Heart left ventricle (tissue), 16 donors: Measurements from ENCODE around the gene CADM2. TPM values are rescaled to one million over a fixed set of nuclear protein-coding genes. Genes with fewer than 3 reads are reported as not detected.

Source experiments
- ATAC-seq, 4 donors: fragments of 200-7000 bp; cut with Tn5 transposase; one replicate each; pipeline ENCODE4 v1.9.1; 2020 to 2022; ENCODE audit warnings: moderate library complexity in 4 of 4, mild to moderate bottlenecking in 3 of 4, moderate number of reproducible peaks in 1 of 4
- DNase-seq, 5 donors: peaks; one replicate each; pipeline ENCODE4 v3.0.0-alpha.2; 2020
- H3K27ac ChIP-seq, 12 donors: fragments of 200-600 bp; sonication (generic) in 4 of 12; one replicate each; pipeline versions ENCODE4 v1.5.0 to v1.8.0; 2016 to 2022; ENCODE audit warnings: mild to moderate bottlenecking in 2 of 12
- H3K27me3 ChIP-seq, 9 donors: fragments of 200-600 bp; sonication (generic) in 2 of 9; one replicate each; pipeline versions ENCODE4 v1.5.1 to v1.8.0; 2016 to 2022; ENCODE audit warnings: mild to moderate bottlenecking in 3 of 9
- H3K36me3 ChIP-seq, 9 donors: fragments of 200-600 bp; sonication (generic) in 2 of 9; one replicate each; pipeline versions ENCODE4 v1.5.0 to v1.8.0; 2018 to 2022; ENCODE audit warnings: mild to moderate bottlenecking in 2 of 9
- H3K4me1 ChIP-seq, 12 donors: fragments of 200-600 bp; sonication (generic) in 4 of 12; one replicate each; pipeline versions ENCODE4 v1.5.0 to v1.8.0; 2016 to 2022; ENCODE audit warnings: mild to moderate bottlenecking in 3 of 12
- H3K4me3 ChIP-seq, 12 donors: fragments of 200-600 bp; sonication (generic) in 4 of 12; one replicate each; pipeline versions ENCODE4 v1.5.0 to v1.8.0; 2017 to 2022; ENCODE audit warnings: mild to moderate bottlenecking in 9 of 12, moderate library complexity in 4 of 12
- H3K9me3 ChIP-seq, 12 donors: fragments of 200-600 bp; sonication (generic) in 4 of 12; one replicate each; pipeline versions ENCODE4 v1.5.0 to v1.8.0; 2016 to 2022; ENCODE audit warnings: mild to moderate bottlenecking in 1 of 12
- CTCF ChIP-seq, 12 donors: fragments of 200-600 bp; sonication (generic) in 4 of 12; IDR thresholded peaks; one replicate each; pipeline versions ENCODE4 v1.5.0 to v1.8.0; 2018 to 2022; ENCODE audit warnings: antibody characterized with exemption in 12 of 12, mild to moderate bottlenecking in 5 of 12
- POLR2A ChIP-seq, 2 donors: fragments of 450-650 bp; IDR thresholded peaks; one replicate each; pipeline ENCODE4 v1.6.1; 2017; ENCODE audit warnings: antibody characterized with exemption in 2 of 2, mild to moderate bottlenecking in 2 of 2, moderate library complexity in 2 of 2
- WGBS, 4 donors: extraction: QIAGEN DNeasy Blood & Tissue Kit in 2 of 4; methylation state at CpG; one replicate each; pipeline versions ENCODE4 v1.1.5 to v1.1.7; 2013 to 2018; 5-methylcytosine and 5-hydroxymethylcytosine counted together
- intact Hi-C, 10 donors: fragments of 100-400 bp; cut with DNase I; formaldehyde crosslinking; loops; one replicate each; pipeline versions ENCODE4 v1.11.1 to v1.14.2; 2022
- polyA plus RNA-seq, 2 donors: library from polyadenylated mRNA; stranded (reverse); fragments of 200-250 nt; gene quantifications; one replicate each; pipeline ENCODE4 v1.2.3, GENCODE V29; 2013
- total RNA-seq, 9 donors: library from RNA; depleted of rRNA in 2 of 9; stranded (reverse); fragments of >200 nt in 2 of 9; fragmentation: NEBNext Ultra II Directional in 3 of 9; extraction: Animal tissue kit (Norgen Biotek cat#: 25700) in 3 of 9; gene quantifications; one replicate each; pipeline versions ENCODE4 v1.1.0 to v1.2.4, GENCODE V29; 2016 to 2023
- donor health status: ischemic (EF 13 %, LVEDD 7.1; RV severe dilation, severe dysfunction).
- donor health status: healthy with polysubstance abuse.
- donor health status: DM: no; HTN: yes; CAD: no.
- donor health status: DM: no; HTN: no; CAD: no.
- donor health status: ischemic (EF 25% LVEDD 6.9; RV normal size, moderate dysfunction).
- donor health status: ischemic (EF 25% LVEDD 5.7; RV mildly dilated, moderate dysfunction).
- donor health status: healthy.
- donor health status: DM: yes; HTN: yes; CAD: no.
- donor health status: ischemic (EF 35%, LVEDD 5.7; RV mildly dilated, moderate dysfunction).
- donor health status: nonischemic (EF 11% LVEDD 7.7; RV severe dilation, severe dysfunction).
- donor health status: DM: yes; HTN: yes; CAD: no.
- donor health status: PGD.
- donor health status: ischemic (EF 29% LVEDD 5.4; RV normal size, mild dysfunction).
- donor health status: nonischemic (EF 23%, LVEDD 6.1; RV moderate dilation, normal function).

The CADM2 gene
- total and polyA plus RNA-seq, 11 donors = 0.19 to 2.3 (median 0.69) TPM

DNA sequence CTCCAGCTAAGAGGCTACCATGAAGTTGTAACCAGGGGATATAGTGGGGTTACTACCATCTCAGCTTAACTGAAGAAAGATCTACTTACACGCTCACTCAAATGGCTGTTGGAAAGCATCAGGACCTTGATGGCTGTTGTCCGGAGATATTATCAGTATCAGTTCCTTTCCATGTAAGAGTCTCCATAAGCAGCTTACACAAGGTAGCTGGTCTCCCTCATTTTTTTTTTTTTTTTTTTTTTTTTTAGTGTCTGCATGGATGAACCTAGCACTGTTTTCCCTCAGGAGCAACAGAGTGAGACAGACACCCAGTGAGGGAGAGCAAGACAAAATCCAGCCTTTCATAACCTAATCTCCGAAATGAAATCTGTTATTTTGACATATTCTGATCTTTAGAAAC, 230.9 kb downstream of the CADM2 start:
- intact Hi-C loops = loop anchor here in 1 of 10 donors (10.0 kb wide), 1 partner anchor 55 kb away; no protein-coding TSS in a partner anchor
- H3K27ac ChIP-seq = no peak overlapping the region
- no peak for ATAC-seq

GRCh38 chr3:85193565-85193964, 234.8 kb downstream of the CADM2 start:
- WGBS, 4 donors = 82 to 91% (median 86%) methylated on average over 2 of the region's 2 CpGs
- DNase-seq (no peak), ATAC-seq (no peak)
- no peaks in the 10 kb centered on the region for H3K9me3 ChIP-seq
- no peaks in the 10 kb centered on the region for H3K27me3 ChIP-seq
- no peaks in the 10 kb centered on the region for H3K4me1 ChIP-seq
- TF ChIP-seq POLR2A (IDR thresholded peaks at IDR 0.05) (no peak), CTCF (IDR thresholded peaks at IDR 0.05) (no peak)
- no peak overlapping the region for H3K27ac ChIP-seq
- H3K36me3 ChIP-seq = no peaks in the 10 kb centered on the region
- intact Hi-C loops = loop anchor here in 1 of 10 donors (10.0 kb wide), 1 partner anchor 59 kb away; no protein-coding TSS in a partner anchor
- no peak overlapping the region for H3K4me3 ChIP-seq

More for the DNA sequence above, 230.9 kb downstream of the CADM2 start:
- WGBS, 4 donors = 83 to 88% (median 87%) methylated on average over 3 of the region's 3 CpGs
- Histone ChIP-seq H3K27me3 (no peaks in the 10 kb centered on the region), H3K4me3 (no peak overlapping the region), H3K4me1 (no peaks in the 10 kb centered on the region), H3K36me3 (no peaks in the 10 kb centered on the region), H3K9me3 (no peaks in the 10 kb centered on the region)
- TF ChIP-seq CTCF (IDR thresholded peaks at IDR 0.05) = no peak
- TF ChIP-seq POLR2A (IDR thresholded peaks at IDR 0.05) = no peak
- DNase-seq = no peak

GRCh38 chr3:85208650-85209049, 249.9 kb downstream of the CADM2 start:
- intact Hi-C loops = no loop called here
- Histone ChIP-seq H3K36me3 (no peaks in the 10 kb centered on the region), H3K27ac (no peak overlapping the region), H3K4me3 (no peak overlapping the region), H3K4me1 (no peaks in the 10 kb centered on the region), H3K27me3 (no peaks in the 10 kb centered on the region), H3K9me3 (peaks cover 0 to under 1% (median 0%) of the 10 kb centered on the region in 12 donors)
- WGBS, 4 donors = 21 to 29% (median 25%) methylated on average over 1 of the region's 1 CpG
- no peak for DNase-seq
- no peak for TF ChIP-seq CTCF (IDR thresholded peaks at IDR 0.05)
- no peak for TF ChIP-seq POLR2A (IDR thresholded peaks at IDR 0.05)
- ATAC-seq = no peak

GRCh38 chr3:85210540-85210939, 251.8 kb downstream of the CADM2 start:
- Histone ChIP-seq H3K36me3 (no peaks in the 10 kb centered on the region), H3K27ac (no peak overlapping the region), H3K4me3 (no peak overlapping the region), H3K27me3 (no peaks in the 10 kb centered on the region), H3K9me3 (peaks cover 0 to 6% (median 0%) of the 10 kb centered on the region in 12 donors), H3K4me1 (no peaks in the 10 kb centered on the region)
- intact Hi-C loops = no loop called here
- no peak for ATAC-seq
- TF ChIP-seq CTCF (IDR thresholded peaks at IDR 0.05) = no peak
- no peak for TF ChIP-seq POLR2A (IDR thresholded peaks at IDR 0.05)
- DNase-seq = no peak
- WGBS, 4 donors = 74 to 86% (median 78%) methylated on average over 2 of the region's 2 CpGs
